SU-DHL-6 (cell line): ENCODE results near the gene OSTN.
A peak's percentile ranks its signal among the peaks of the same experiment; 100 is the strongest.
"Not testable (repeated sequence)": the region's sequence is repeated elsewhere in the genome, so short reads cannot be mapped to it uniquely, and the experiment has no call there.

Source experiments
- H2AFZ ChIP-seq: fragments of 200-600 bp; sonication (generic); 2 replicates; pipeline ENCODE4 v1.6.1; 2014; ENCODE audit warnings: low read depth, mild to moderate bottlenecking, moderate library complexity, mixed read lengths, antibody characterized with exemption, low read length; ENCODE audit not compliant: severe bottlenecking
- H3F3A ChIP-seq: fragments of 200-600 bp; shearing (Covaris generic); 2 replicates; pipeline ENCODE4 v1.6.0; 2016; ENCODE audit warnings: antibody characterized with exemption, mild to moderate bottlenecking; ENCODE audit not compliant: insufficient read depth
- H3K27ac ChIP-seq: fragments of 200-600 bp; sonication (generic); 2 replicates; pipeline ENCODE4 v1.5.1; 2016; ENCODE audit warnings: low read depth, mild to moderate bottlenecking, low read length, moderate library complexity, mixed read lengths
- H3K27me3 ChIP-seq: fragments of 200-600 bp; sonication (generic), shearing (Covaris generic); 2 replicates; pipeline ENCODE4 v1.6.0; 2014; ENCODE audit warnings: mild to moderate bottlenecking, low read length
- H3K36me3 ChIP-seq: fragments of 200-600 bp; sonication (generic); 2 replicates; pipeline ENCODE4 v1.6.1; 2014; ENCODE audit warnings: mild to moderate bottlenecking, low read length, mixed read lengths
- H3K4me2 ChIP-seq: fragments of 300-600, 200-600 bp; shearing (Covaris generic), sonication (generic); 2 replicates; pipeline ENCODE4 v1.6.0; 2014; ENCODE audit warnings: low read length, low read depth, mild to moderate bottlenecking; ENCODE audit not compliant: poor library complexity, severe bottlenecking
- H3K4me3 ChIP-seq: fragments of 200-600 bp; sonication (generic); 2 replicates; pipeline ENCODE4 v1.5.1; 2014; ENCODE audit warnings: antibody characterized with exemption, low read length, mild to moderate bottlenecking, mixed read lengths; ENCODE audit not compliant: insufficient read depth, poor library complexity, severe bottlenecking
- H3K79me2 ChIP-seq: fragments of 200-600 bp; sonication (generic); 2 replicates; pipeline ENCODE4 v1.6.1; 2014; ENCODE audit warnings: mild to moderate bottlenecking, low read length, moderate library complexity; ENCODE audit not compliant: insufficient read depth
- H3K9ac ChIP-seq: fragments of 200-600 bp; sonication (generic); 2 replicates; pipeline ENCODE4 v1.7.0; 2014; ENCODE audit warnings: mild to moderate bottlenecking, low read length
- H3K9me2 ChIP-seq: fragments of 200-600 bp; sonication (generic); replicated peaks from 2 replicates; pipeline ENCODE4 v1.6.1; 2014; ENCODE audit warnings: low read length; ENCODE audit not compliant: insufficient read depth
- H3K9me3 ChIP-seq: fragments of 200-600 bp; sonication (generic); 2 replicates; pipeline ENCODE4 v1.6.1; 2014; ENCODE audit warnings: low read length, mixed read lengths; ENCODE audit not compliant: insufficient read depth
- H4K20me1 ChIP-seq: fragments of 200-600 bp; sonication (generic); 2 replicates; pipeline ENCODE4 v1.6.1; 2014; ENCODE audit warnings: low read depth, mild to moderate bottlenecking, antibody characterized with exemption, low read length, moderate library complexity, mixed read lengths
- EZH2phosphoT487 ChIP-seq: fragments of 200-600 bp; sonication (generic), shearing (Covaris generic); conservative IDR thresholded peaks from 2 replicates; pipeline ENCODE4 v1.6.1; 2018; ENCODE audit warnings: mild to moderate bottlenecking, antibody characterized with exemption, low read length, moderate library complexity, mixed read lengths
- TF ChIP-seq, protein P1 (sequence below): fragments of 200-600 bp; sonication (generic); IDR thresholded peaks from one replicate; pipeline ENCODE4 v1.5.1; 2017; ENCODE audit warnings: antibody characterized with exemption, mild to moderate bottlenecking, low read length, moderate library complexity; ENCODE audit not compliant: insufficient read depth, poor library complexity, severe bottlenecking

The OSTN gene

DNA sequence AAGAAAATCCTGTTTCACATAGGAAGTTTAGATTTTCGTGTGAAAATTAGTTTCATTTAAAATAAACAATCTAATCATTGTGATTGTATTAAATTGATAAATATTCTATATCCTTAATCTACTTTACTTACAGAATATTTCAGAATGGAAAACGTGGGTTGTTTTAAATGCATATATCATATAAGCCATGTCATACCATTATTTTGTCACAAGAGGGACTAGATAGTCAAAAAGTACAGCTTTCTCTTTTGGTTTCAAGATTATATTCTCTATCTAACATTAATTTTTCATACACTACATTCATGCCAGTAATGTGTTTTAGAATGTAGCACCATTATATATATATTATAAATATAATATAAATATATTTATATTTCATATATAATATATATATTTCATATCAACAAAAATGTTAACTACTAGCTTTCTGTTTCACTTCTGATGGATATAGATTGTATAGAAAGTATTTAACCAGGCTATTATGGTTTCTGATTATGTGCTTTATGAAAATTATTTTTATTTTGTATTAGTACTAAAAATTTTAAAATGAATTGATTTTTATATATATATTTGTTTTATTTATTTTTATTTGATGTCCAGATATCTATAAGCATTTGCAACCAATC is 45.3 kb downstream of the OSTN start:
- H3K9ac ChIP-seq = no peak overlapping the region
- no peaks in the 10 kb centered on the region for H3K27me3 ChIP-seq
- no peaks in the 10 kb centered on the region for H4K20me1 ChIP-seq
- H3K36me3 ChIP-seq = no peaks in the 10 kb centered on the region
- TF ChIP-seq EZH2phosphoT487 = no peak
- TF ChIP-seq, protein P1, sequence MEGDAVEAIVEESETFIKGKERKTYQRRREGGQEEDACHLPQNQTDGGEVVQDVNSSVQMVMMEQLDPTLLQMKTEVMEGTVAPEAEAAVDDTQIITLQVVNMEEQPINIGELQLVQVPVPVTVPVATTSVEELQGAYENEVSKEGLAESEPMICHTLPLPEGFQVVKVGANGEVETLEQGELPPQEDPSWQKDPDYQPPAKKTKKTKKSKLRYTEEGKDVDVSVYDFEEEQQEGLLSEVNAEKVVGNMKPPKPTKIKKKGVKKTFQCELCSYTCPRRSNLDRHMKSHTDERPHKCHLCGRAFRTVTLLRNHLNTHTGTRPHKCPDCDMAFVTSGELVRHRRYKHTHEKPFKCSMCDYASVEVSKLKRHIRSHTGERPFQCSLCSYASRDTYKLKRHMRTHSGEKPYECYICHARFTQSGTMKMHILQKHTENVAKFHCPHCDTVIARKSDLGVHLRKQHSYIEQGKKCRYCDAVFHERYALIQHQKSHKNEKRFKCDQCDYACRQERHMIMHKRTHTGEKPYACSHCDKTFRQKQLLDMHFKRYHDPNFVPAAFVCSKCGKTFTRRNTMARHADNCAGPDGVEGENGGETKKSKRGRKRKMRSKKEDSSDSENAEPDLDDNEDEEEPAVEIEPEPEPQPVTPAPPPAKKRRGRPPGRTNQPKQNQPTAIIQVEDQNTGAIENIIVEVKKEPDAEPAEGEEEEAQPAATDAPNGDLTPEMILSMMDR = peak; percentile 30
- H3K27ac ChIP-seq = no peak overlapping the region
- no peaks in the 10 kb centered on the region for H3K9me3 ChIP-seq
- H2AFZ ChIP-seq = no peak overlapping the region
- 0 out of 2 replicates have a peak, but pooled peaks cover 6% of the 10 kb centered on the region for H3F3A ChIP-seq
- H3K4me2 ChIP-seq = no peak overlapping the region
- no peaks in the 10 kb centered on the region for H3K79me2 ChIP-seq
- H3K4me3 ChIP-seq = no peak overlapping the region
- H3K9me2 ChIP-seq = no peaks in the 10 kb centered on the region

DNA sequence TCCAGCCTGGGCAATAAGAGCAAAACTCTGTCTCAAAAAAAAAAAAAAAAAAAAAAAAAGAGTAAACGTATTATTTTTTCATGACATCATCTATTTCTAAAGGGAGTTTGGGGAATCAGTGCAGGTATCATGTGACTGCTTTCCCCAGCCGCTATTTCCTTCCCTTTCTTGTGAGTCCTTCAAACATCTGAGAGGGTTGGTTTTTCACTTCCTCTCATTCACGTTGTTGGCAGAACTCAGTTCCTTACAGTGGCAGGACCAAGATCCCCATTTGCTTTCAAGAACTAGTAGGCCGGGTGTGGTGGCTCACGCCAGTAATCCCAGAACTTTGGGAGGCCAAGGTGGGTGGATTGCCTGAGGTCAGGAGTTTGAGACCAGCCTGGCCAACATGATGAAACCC is 47.0 kb downstream of the OSTN start:
- not testable (repeated sequence) for H3K36me3 ChIP-seq, H3K27ac ChIP-seq, H3F3A ChIP-seq, H3K79me2 ChIP-seq, H4K20me1 ChIP-seq, H2AFZ ChIP-seq, H3K9me3 ChIP-seq, H3K27me3 ChIP-seq, H3K9ac ChIP-seq, H3K4me2 ChIP-seq, H3K4me3 ChIP-seq, H3K9me2 ChIP-seq

DNA sequence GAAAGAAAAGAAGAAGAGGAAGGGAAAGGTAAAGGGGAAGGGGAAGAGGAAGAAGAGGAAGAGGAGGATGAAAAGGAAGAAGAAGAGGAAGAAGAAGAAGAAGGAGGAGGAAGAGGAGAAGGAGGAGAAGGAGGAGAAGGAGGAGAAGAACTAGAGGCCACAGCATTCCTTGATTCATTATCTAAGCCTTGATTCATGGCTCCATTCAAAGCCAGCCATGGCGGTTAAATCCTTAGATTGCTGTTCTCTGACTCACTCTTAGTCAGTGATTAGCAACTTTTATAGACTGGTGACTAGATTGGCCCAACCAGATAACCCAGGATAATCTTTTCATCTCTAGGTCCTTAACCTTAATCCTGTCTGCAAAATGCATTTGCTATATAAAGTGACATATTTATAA is 47.6 kb downstream of the OSTN start:
- Histone ChIP-seq H3F3A (0 out of 2 replicates have a peak, but pooled peaks cover 6% of the 10 kb centered on the region), H3K9ac (no peak overlapping the region), H3K4me3 (no peak overlapping the region), H3K27me3 (no peaks in the 10 kb centered on the region), H3K9me2 (no peaks in the 10 kb centered on the region), H2AFZ (no peak overlapping the region), H3K27ac (no peak overlapping the region), H4K20me1 (no peaks in the 10 kb centered on the region), H3K9me3 (no peaks in the 10 kb centered on the region), H3K4me2 (no peak overlapping the region), H3K79me2 (no peaks in the 10 kb centered on the region), H3K36me3 (no peaks in the 10 kb centered on the region)
- TF ChIP-seq, protein P1 = no peak
- no peak for TF ChIP-seq EZH2phosphoT487

DNA sequence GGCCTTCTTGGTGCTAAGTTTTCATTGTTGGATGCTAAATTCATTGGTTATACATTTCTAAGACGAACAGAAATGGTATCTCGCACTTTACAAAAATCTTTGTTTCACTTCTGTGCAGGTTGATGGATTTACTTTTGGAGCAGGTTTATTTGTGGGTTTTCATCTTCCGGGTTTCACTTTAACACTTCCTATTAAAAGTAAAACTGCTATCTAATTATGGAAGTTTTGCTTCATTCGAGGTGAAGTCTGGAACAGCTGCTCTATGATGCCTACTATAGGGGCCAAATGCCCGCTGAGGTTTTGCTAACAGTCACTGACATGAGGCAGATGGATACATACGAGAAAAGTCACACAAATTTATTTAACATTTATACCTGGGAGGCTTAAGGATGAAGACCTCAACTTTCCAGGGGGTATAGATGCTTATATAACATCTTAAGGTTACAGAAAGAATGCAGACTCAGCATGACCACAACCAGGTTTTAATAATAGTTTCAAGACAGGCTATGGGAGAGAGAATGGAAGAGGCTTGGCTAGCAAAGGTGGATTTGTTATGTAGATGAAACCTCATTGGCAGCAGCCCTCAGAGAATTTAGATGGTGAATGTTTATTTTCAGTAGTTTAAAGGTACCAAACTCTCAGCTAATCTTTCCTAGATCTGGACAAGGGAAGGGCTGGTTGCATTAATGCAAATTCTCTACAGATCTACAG is 54.2 kb downstream of the OSTN start:
- TF ChIP-seq EZH2phosphoT487 = no peak
- TF ChIP-seq, protein P1 = no peak
- Histone ChIP-seq H3K9me3 (no peaks in the 10 kb centered on the region), H3K79me2 (no peaks in the 10 kb centered on the region), H3K36me3 (no peaks in the 10 kb centered on the region), H4K20me1 (no peaks in the 10 kb centered on the region), H3K4me3 (peak overlapping the region; percentile 14), H3K9me2 (no peaks in the 10 kb centered on the region), H3K4me2 (peak overlapping the region; percentile 43), H2AFZ (peak overlapping the region; percentile 70), H3F3A (no peaks in the 10 kb centered on the region), H3K9ac (no peak overlapping the region), H3K27ac (no peak overlapping the region), H3K27me3 (no peaks in the 10 kb centered on the region)
